ENCODE results near the gene NAXD. TPM values are rescaled to one million over a fixed set of nuclear protein-coding genes. Genes with fewer than 3 reads are reported as not detected.

Gene NAXD
- total RNA-seq, 4 donors from 2014 or later: 26.0 to 37.9 (median 35.4) TPM

DNA sequence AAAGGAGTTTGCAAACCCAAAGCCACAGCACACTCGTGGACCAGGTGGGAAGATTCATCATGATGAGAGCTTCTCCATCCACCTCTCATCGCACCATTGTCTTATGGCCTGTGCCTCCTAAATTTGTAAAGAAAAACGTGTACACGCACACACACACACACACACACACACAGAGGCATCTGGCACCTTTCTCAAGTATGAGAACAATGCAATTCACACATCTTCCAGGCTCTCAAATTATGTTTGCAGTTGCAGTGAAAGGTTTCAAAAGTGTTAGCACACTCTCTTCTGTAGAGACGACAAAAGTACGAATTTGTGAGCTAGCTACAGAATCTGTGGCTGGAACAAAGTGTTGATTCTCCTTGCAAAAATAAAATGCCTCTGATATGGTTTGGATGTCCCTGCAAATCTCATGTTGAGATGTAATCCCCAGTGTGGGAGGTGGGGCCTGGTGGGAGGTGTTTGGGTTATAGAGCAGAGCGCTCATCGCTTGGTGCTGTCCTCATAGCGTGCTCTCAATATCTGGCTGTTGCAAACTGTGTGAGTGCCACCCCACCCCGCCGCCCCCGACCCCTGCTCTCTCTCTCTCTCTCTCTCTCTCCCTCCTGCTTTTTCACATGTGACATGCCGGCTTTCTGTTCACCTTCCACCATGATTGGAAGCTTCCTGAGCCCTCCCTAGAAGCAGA is 32.0 kb upstream of the NAXD start:
- H3K4me1 ChIP-seq: no peaks in the 10 kb centered on the region
- H3K27me3 ChIP-seq: no peaks in the 10 kb centered on the region
- H3K4me3 ChIP-seq: no peak overlapping the region
- no peaks in the 10 kb centered on the region for H3K9me3 ChIP-seq
- intact Hi-C loops (cut with DNase I; ENCODE audit: low total_unique reads): no loop called here
- no peak overlapping the region for H3K27ac ChIP-seq
- no peak for TF ChIP-seq POLR2A (IDR thresholded peaks at IDR 0.05)
- TF ChIP-seq, protein P1, sequence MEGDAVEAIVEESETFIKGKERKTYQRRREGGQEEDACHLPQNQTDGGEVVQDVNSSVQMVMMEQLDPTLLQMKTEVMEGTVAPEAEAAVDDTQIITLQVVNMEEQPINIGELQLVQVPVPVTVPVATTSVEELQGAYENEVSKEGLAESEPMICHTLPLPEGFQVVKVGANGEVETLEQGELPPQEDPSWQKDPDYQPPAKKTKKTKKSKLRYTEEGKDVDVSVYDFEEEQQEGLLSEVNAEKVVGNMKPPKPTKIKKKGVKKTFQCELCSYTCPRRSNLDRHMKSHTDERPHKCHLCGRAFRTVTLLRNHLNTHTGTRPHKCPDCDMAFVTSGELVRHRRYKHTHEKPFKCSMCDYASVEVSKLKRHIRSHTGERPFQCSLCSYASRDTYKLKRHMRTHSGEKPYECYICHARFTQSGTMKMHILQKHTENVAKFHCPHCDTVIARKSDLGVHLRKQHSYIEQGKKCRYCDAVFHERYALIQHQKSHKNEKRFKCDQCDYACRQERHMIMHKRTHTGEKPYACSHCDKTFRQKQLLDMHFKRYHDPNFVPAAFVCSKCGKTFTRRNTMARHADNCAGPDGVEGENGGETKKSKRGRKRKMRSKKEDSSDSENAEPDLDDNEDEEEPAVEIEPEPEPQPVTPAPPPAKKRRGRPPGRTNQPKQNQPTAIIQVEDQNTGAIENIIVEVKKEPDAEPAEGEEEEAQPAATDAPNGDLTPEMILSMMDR (IDR thresholded peaks at IDR 0.05): no peak
- DNase-seq: no peak
- no peaks in the 10 kb centered on the region for H3K36me3 ChIP-seq

DNA sequence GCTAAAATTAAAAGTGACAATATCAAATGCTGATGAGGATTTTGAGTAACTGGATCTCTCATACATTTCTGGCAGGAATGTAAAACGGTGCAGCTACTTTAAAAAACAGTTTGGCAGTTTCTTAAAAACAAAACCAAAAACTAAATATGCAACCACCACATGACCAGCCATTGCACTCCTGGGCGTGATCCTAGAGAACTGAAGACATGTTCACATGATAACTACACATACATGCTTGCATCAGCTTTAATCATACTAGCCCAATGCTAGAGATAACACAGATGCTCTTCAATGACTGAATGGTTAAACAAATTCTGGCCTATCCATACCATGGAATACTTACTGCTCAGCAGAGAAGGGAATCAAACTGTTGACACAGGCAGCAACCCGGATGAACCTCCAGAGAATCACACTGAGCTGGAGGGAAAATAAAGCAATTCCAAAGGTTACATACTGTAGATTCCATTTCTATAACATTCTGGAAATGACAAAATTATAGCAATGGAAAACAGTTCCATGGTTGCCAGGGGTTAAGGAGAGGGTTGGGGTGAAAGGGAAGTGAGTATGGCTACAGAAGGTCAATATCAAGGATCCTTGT is 25.5 kb upstream of the NAXD start:
- Histone ChIP-seq H3K4me3 (no peak overlapping the region), H3K4me1 (no peaks in the 10 kb centered on the region), H3K36me3 (no peaks in the 10 kb centered on the region), H3K9me3 (no peaks in the 10 kb centered on the region), H3K27ac (no peak overlapping the region), H3K27me3 (no peaks in the 10 kb centered on the region)
- intact Hi-C loops (cut with DNase I; ENCODE audit: low total_unique reads): no loop called here
- no peak for DNase-seq
- TF ChIP-seq, protein P1 (IDR thresholded peaks at IDR 0.05): no peak
- no peak for TF ChIP-seq POLR2A (IDR thresholded peaks at IDR 0.05)

DNA sequence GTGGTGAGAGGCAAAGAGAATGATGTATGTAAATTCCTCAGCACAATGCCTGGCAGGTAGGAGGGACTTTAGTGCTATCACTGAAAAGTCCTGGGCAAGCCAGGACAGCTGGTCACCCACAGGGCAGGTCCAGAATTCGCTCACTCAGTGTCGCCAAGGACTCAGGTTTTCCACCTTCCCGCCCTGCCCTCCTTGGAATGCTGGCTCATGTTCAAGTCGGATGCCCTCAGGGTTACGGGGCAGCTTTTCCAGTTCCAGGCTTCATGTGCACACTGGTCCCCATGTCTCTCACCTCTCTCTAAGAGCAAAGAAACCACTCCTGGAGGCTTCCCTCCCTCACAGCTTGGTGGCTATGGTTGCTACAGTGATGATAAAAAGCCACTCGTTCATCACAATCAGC is 24.8 kb upstream of the NAXD start:
- DNase-seq: no peak

DNA sequence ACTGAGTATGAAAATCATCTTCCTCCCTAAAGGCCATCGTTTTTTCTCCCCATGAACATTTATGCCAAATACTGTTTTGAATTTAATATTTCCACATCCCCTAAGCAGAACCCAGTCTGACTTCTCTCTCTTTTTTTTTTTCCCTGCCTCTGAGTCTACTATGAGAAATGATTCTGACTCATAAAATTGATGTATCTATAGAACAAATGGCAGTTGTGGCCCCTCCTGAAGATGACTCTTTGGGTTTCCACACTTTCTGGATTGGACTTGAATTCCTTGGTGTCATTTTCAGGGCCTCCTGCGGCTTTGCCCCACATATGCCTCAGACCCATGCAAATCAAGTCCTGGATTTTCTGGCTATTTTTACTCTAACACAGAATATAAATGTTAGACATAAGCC is 22.7 kb upstream of the NAXD start:
- DNase-seq: no peak
- Histone ChIP-seq H3K27me3 (no peaks in the 10 kb centered on the region), H3K36me3 (no peaks in the 10 kb centered on the region), H3K4me3 (no peak overlapping the region), H3K4me1 (no peaks in the 10 kb centered on the region), H3K27ac (no peak overlapping the region), H3K9me3 (no peaks in the 10 kb centered on the region)
- TF ChIP-seq, protein P1 (IDR thresholded peaks at IDR 0.05): no peak
- TF ChIP-seq POLR2A (IDR thresholded peaks at IDR 0.05): no peak
- intact Hi-C loops (cut with DNase I; ENCODE audit: low total_unique reads): no loop called here

More for the DNA sequence above, 24.8 kb upstream of the NAXD start:
- Histone ChIP-seq H3K27me3 (no peaks in the 10 kb centered on the region), H3K9me3 (no peaks in the 10 kb centered on the region), H3K4me1 (no peaks in the 10 kb centered on the region), H3K4me3 (no peak overlapping the region), H3K36me3 (no peaks in the 10 kb centered on the region), H3K27ac (no peak overlapping the region)
- TF ChIP-seq, protein P1 (IDR thresholded peaks at IDR 0.05): no peak
- no peak for TF ChIP-seq POLR2A (IDR thresholded peaks at IDR 0.05)
- intact Hi-C loops (cut with DNase I; ENCODE audit: low total_unique reads): no loop called here

DNA sequence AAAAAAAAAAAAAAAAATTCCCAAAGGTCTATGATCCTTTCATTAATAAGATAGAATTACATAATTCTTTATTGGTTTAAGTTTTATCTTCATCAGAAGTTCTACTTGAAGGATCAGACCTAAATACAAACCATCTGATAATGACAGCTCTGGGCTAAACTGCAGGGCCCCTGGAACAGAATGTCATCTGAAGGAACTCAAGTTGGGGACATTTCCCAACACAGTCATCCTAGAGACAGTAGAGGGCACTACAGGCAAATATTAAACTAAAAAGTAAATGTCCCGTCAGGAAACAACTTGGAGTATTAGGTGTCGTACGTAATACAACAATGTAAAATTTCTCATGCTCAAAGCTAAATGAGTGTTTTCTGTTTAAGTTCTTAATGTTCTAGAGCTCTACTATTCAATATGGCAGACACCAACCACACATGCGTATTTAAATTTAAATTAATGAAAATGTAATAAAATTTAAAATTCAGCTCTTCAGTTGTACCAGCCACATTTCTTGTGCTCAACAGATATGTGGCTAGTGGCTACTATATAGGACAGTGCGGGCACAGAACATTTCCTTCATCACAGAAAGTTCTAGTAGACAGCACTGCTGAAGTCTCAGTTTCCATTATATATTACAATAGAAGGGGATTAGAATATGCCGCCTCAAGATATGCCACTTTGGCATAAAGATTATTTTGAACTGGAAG is 21.8 kb upstream of the NAXD start:
- no peaks in the 10 kb centered on the region for H3K9me3 ChIP-seq
- intact Hi-C loops (cut with DNase I; ENCODE audit: low total_unique reads): no loop called here
- TF ChIP-seq POLR2A (IDR thresholded peaks at IDR 0.05): no peak
- TF ChIP-seq, protein P1 (IDR thresholded peaks at IDR 0.05): peak; percentile 50 to 79 (median 65)
- H3K4me3 ChIP-seq: no peak overlapping the region
- no peak overlapping the region for H3K27ac ChIP-seq
- H3K27me3 ChIP-seq: no peaks in the 10 kb centered on the region
- DNase-seq: no peak
- no peaks in the 10 kb centered on the region for H3K4me1 ChIP-seq
- no peaks in the 10 kb centered on the region for H3K36me3 ChIP-seq

All from uterus (tissue), 4 donors.